Memory B cell (primary cell): ENCODE measurements around the gene LLGL2.

Source experiments
- ATAC-seq: fragments of 150-1000 bp; cut with Tn5 transposase; 2 replicates; pipeline ENCODE4 v1.10.0; 2021; ENCODE audit warnings: low read depth, mild to moderate bottlenecking, moderate library complexity
- DNase-seq, 2 donors: peaks; one replicate each; pipeline ENCODE4 v3.0.0; 2022; ENCODE audit warnings: low spot score in 2 of 2
- H3K27ac Mint-ChIP-seq: one replicate; pipeline ENCODE4 v1.8.0; 2022; ENCODE audit warnings: mild to moderate bottlenecking, moderate library complexity, mixed read lengths
- H3K27me3 Mint-ChIP-seq: one replicate; pipeline ENCODE4 v1.8.0; 2022; ENCODE audit warnings: mixed read lengths
- H3K36me3 Mint-ChIP-seq: one replicate; pipeline ENCODE4 v1.8.0; 2022; ENCODE audit warnings: mild to moderate bottlenecking, mixed read lengths
- H3K4me1 Mint-ChIP-seq: one replicate; pipeline ENCODE4 v1.8.0; 2022; ENCODE audit warnings: mixed read lengths
- H3K4me3 Mint-ChIP-seq: one replicate; pipeline ENCODE4 v1.8.0; 2022; ENCODE audit warnings: mild to moderate bottlenecking, moderate library complexity, mixed read lengths
- H3K9me3 Mint-ChIP-seq: one replicate; pipeline ENCODE4 v1.8.0; 2022; ENCODE audit warnings: mixed read lengths

Gene LLGL2

DNA sequence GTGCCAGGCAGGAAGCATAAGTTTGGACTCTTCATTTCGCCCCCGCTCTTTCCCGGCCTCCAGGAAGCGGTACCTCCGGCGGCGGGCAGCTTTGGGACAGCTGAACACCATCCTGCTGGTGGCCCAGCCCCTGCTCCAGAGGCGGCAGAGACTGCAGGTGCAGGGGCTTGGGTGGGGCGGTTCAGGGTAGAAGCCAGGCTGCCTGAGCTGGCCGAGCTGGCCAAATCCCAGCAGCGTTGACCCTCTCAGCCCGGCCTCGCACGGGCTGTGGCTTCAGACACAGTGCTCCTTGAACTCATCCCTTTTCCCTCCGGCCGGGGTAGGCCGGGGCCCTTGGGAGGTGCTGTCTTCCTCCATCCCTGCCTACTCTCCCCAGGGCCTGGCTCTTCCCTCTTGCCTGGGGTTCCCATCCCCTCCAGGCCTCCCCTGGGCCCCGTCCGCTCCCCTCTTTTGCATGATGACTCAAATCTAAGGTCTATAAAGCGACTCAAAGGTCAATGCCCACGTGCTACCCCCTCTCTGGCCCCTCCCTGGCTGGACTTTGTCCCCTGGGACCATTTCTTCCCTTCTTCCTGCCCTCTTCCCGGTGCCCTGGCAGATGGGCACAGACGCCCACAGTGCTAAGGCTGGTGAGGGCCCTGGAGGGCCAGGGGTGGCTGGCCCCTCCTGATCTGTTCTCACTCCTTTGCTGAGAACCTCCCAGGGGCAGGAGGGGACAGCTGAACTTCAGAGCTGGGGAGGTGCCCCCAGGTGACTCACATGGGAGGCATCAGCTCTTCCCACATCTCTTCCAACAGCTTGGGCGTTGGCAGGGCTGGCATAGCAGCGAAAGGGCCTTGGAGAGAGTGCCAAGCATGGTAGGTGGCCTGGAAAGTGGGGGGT, 84.8 kb downstream of the LLGL2 start:
- H3K27ac Mint-ChIP-seq, result no peak overlapping the region
- ATAC-seq, result no peak
- peaks cover 4% of the 10 kb centered on the region for H3K36me3 Mint-ChIP-seq
- no peaks in the 10 kb centered on the region for H3K4me1 Mint-ChIP-seq
- no peaks in the 10 kb centered on the region for H3K27me3 Mint-ChIP-seq
- H3K9me3 Mint-ChIP-seq, result no peaks in the 10 kb centered on the region
- no peak for DNase-seq
- H3K4me3 Mint-ChIP-seq, result no peak overlapping the region

DNA sequence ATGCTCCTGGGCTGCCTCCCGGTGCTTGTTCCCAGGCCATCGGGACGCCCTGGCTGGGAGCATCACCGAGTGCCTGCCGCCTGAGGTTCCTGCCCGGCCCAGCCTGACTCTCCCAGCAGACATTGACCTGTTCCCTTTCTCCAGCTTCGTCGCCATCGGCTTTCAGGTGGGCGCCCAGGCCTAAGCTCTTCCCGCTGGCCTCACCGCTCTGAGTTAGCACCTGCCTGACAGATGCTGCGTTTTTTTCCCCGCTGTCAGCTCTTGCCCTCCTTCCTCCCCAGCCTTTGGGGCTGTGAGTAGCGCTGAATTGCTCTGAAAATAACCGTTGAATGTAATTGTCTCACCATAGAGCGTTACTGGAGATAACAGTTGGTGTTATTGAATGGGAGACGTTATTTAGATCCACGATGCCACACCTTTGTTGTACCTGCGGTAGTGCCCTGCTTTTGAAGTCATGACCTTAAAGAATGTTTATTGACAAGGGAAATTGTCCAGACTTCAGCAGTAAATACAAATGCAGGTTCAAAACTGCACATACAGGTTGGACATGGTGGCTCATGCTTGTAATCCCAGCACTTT, 86.4 kb downstream of the LLGL2 start:
- Mint-ChIP-seq H3K4me1 (no peaks in the 10 kb centered on the region), H3K4me3 (no peak overlapping the region), H3K9me3 (no peaks in the 10 kb centered on the region), H3K27ac (no peak overlapping the region), H3K36me3 (peaks cover 2% of the 10 kb centered on the region), H3K27me3 (no peaks in the 10 kb centered on the region)
- DNase-seq, result no peak
- ATAC-seq, result no peak

GRCh38 chr17:75612906-75613626, 87.6 kb downstream of the LLGL2 start:
- H3K27me3 Mint-ChIP-seq, result no peaks in the 10 kb centered on the region
- H3K9me3 Mint-ChIP-seq, result no peaks in the 10 kb centered on the region
- ATAC-seq (no peak), DNase-seq (no peak)
- H3K4me1 Mint-ChIP-seq, result no peaks in the 10 kb centered on the region
- peaks cover 2% of the 10 kb centered on the region for H3K36me3 Mint-ChIP-seq
- no peak overlapping the region for H3K27ac Mint-ChIP-seq
- no peak overlapping the region for H3K4me3 Mint-ChIP-seq

DNA sequence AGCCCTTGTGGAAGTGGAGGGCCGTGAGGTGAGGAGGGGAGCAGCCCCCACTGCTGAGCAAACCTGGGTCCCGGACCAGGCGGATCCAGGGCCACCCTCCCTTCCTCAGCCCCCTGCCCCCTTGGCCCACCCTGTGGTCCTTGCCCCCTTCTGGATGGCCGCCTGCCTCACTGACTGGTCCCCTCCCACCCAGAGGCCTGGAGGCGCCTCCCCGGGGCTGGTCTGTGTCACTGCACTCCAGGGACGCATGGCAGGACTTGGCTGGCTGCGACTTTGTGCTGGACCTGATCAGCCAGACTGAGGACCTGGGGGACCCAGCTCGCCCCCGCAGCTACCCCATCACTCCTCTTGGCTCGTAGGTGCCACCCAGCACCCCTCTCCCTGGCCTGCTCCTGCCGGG, 88.5 kb downstream of the LLGL2 start:
- Mint-ChIP-seq H3K4me1 (no peaks in the 10 kb centered on the region), H3K4me3 (no peak overlapping the region)
- ATAC-seq, result no peak

DNA sequence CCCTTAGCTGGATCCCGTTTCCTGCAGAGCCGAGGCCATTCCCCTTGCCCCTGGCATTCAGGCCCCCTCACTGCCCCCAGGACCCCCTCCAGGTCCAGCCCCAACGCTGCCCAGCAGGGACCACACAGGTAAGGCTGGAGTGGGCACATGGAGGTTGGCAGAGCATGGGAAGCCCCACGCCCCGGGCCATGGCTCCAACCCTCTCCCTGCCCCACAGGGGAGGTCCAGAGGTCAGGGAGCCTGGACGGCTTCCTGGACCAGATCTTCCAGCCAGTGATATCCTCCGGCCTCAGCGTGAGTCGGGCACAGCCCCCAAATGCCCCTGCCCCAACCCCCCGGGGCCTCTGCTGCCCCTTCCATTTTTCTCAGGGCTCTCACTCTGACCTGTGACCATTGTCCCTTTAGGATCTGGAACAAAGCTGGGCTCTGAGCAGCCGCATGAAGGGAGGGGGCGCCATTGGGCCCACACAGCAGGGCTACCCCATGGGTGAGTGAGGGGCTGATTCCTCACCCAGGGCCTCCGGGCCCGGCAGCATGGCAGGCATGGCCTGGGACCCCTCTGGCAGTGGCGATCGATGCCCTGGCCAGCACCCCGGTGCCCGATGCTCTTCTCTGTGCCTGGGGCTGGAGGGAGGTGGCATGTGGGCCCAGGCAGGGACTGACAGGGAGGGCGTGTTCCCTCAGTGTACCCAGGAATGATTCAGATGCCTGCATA, 89.2 kb downstream of the LLGL2 start:
- ATAC-seq, result no peak

More for the DNA sequence above, 88.5 kb downstream of the LLGL2 start:
- H3K36me3 Mint-ChIP-seq, result peaks cover 2% of the 10 kb centered on the region
- H3K9me3 Mint-ChIP-seq, result no peaks in the 10 kb centered on the region
- DNase-seq, result no peak
- H3K27me3 Mint-ChIP-seq, result no peaks in the 10 kb centered on the region
- no peak overlapping the region for H3K27ac Mint-ChIP-seq

DNA sequence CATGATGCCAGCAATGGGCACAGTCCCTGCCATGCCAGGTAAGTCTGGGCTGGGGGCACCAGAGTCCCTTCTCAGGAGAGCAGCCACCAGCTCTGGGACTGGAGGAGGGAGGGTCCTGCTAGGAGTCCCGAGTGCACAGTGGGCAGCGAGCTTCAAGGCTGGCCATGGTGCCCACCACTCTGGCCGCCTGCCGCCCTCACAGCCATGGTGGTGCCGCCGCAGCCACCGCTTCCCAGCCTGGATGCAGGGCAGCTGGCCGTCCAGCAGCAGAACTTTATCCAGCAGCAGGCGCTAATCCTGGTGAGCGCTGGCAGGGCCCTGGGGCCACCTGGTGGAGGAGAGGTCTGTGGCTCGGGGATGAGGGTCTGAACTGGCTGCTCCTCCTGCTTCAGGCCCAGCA, 89.8 kb downstream of the LLGL2 start:
- ATAC-seq (no peak), DNase-seq (no peak)
- no peaks in the 10 kb centered on the region for H3K27me3 Mint-ChIP-seq
- H3K27ac Mint-ChIP-seq, result no peak overlapping the region
- H3K36me3 Mint-ChIP-seq, result peaks cover 2% of the 10 kb centered on the region
- no peaks in the 10 kb centered on the region for H3K9me3 Mint-ChIP-seq
- H3K4me1 Mint-ChIP-seq, result no peaks in the 10 kb centered on the region
- H3K4me3 Mint-ChIP-seq, result no peak overlapping the region

More for the DNA sequence above, 89.2 kb downstream of the LLGL2 start:
- Mint-ChIP-seq H3K27me3 (no peaks in the 10 kb centered on the region), H3K9me3 (no peaks in the 10 kb centered on the region), H3K36me3 (peaks cover 2% of the 10 kb centered on the region), H3K4me3 (no peak overlapping the region), H3K27ac (no peak overlapping the region), H3K4me1 (no peaks in the 10 kb centered on the region)
- DNase-seq, result no peak

DNA sequence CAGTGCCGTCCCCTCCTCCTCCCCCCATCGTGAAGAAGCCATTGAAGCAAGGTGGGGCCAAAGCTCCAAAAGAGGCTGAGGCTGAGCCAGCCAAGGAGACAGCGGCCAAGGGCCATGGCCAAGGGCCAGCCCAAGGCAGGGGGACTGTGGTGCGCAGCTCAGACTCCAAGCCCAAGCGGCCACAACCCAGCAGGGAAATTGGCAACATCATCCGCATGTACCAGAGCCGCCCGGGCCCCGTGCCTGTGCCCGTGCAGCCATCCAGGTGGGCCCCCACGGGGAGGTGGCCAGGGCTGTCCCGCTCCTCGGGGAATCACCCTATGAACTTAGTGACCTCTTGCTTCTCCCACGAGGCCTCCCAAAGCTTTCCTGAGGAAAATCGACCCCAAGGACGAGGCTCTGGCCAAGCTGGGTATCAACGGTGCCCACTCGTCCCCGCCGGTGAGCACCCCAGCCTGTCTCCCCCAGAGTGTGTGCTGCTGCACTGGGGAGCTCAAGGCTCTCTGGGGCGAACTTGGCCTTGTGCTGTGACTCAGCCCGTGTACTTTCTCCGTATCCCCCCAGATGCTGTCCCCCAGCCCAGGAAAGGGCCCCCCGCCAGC, 91.1 kb downstream of the LLGL2 start:
- Mint-ChIP-seq H3K27me3 (no peaks in the 10 kb centered on the region), H3K4me3 (no peak overlapping the region), H3K27ac (no peak overlapping the region), H3K9me3 (no peaks in the 10 kb centered on the region), H3K36me3 (peaks cover 2% of the 10 kb centered on the region), H3K4me1 (no peaks in the 10 kb centered on the region)
- DNase-seq (no peak), ATAC-seq (no peak)

DNA sequence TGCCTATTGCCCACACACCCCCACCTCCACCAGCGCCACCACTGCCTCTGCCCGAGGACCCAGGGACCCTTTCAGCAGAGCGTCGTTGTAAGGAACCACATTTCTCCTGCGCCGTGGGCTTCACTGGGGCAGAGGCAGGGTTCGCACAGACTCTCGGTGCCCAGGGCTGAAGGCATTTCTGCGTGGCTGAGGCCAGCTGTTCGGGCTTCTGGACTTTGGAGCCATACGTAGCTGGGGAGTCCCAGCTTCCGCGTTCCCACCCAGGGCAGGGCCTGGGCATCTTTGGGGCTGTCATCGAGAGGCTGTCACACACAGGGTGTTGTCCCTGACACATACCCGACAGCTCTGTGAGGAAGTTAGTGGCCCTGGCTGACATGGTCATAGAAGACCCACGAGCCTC, 91.7 kb downstream of the LLGL2 start:
- Mint-ChIP-seq H3K4me1 (no peaks in the 10 kb centered on the region), H3K9me3 (no peaks in the 10 kb centered on the region), H3K36me3 (no peaks in the 10 kb centered on the region), H3K27me3 (no peaks in the 10 kb centered on the region), H3K27ac (no peak overlapping the region), H3K4me3 (no peak overlapping the region)
- DNase-seq (no peak), ATAC-seq (no peak)

GRCh38 chr17:75617675-75618074, 92.2 kb downstream of the LLGL2 start:
- Mint-ChIP-seq H3K9me3 (no peaks in the 10 kb centered on the region), H3K4me3 (no peak overlapping the region), H3K4me1 (no peaks in the 10 kb centered on the region), H3K27ac (no peak overlapping the region), H3K27me3 (no peaks in the 10 kb centered on the region), H3K36me3 (no peaks in the 10 kb centered on the region)
- ATAC-seq (no peak), DNase-seq (no peak)

DNA sequence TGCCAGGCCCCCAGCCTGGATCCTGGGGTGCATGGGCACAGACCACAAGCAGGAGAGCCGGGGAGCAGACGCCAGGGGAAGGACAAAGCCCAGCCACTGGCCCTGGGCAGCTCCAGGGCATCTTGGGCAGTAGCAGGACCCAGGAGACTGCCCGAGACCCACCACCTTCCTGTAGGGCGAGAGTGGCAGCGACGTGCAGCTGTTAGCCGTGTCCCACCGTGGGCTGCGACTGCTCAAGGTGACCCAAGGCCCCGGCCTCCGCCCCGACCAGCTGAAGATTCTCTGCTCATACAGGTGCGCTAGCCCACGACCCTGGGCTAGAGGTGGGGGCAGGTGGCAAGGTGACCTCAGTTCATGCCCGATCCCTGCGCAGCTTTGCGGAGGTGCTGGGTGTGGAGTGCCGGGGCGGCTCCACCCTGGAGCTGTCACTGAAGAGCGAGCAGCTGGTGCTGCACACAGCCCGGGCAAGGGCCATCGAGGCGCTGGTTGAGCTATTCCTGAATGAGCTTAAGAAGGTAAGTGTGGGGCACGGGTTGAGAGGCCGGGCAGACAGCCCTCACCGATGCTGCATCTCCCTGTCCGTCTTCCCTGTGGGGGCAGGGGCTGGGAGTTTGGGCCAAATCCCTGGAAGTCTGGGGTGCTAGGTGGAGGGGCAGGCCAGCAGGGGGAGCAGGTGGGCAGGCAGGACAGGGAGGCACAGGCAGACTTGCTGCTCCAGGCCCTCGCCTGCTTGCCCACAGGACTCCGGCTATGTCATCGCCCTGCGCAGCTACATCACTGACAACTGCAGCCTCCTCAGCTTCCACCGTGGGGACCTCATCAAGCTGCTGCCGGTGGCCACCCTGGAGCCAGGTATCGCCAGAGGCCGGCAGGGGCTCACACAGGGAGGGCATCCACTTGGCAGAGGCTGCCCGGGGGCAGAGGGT, 94.3 kb downstream of the LLGL2 start:
- Mint-ChIP-seq H3K4me3 (no peak overlapping the region), H3K9me3 (no peaks in the 10 kb centered on the region), H3K27me3 (no peaks in the 10 kb centered on the region), H3K27ac (no peak overlapping the region), H3K36me3 (no peaks in the 10 kb centered on the region), H3K4me1 (no peaks in the 10 kb centered on the region)
- DNase-seq (no peak), ATAC-seq (no peak)

DNA sequence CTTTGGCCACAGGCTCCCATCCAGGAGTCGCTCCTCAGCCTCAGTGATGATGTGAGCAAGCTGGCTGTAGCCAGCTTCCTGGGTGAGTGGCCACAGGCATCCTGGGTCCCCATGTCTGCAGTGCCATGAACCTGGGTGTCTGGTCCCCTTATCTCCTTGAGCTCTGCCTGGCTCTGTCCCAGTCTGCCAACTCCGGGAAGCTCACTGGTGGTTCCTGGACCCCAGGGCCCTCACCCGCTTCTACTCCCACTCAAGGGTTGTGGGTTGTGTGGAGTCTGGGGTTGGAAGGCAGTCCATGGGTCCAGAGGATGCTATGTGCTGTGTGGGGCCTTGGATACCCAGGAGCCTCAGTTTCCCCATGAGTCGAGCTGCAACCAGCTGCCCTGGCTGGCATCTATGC, 96.0 kb downstream of the LLGL2 start:
- H3K4me1 Mint-ChIP-seq, result no peaks in the 10 kb centered on the region

GRCh38 chr17:75622076-75622475, 96.6 kb downstream of the LLGL2 start:
- no peak for ATAC-seq
- H3K27ac Mint-ChIP-seq, result no peak overlapping the region
- H3K4me3 Mint-ChIP-seq, result no peak overlapping the region
- H3K27me3 Mint-ChIP-seq, result no peaks in the 10 kb centered on the region
- H3K9me3 Mint-ChIP-seq, result no peaks in the 10 kb centered on the region
- DNase-seq, result no peak
- no peaks in the 10 kb centered on the region for H3K36me3 Mint-ChIP-seq
- no peaks in the 10 kb centered on the region for H3K4me1 Mint-ChIP-seq

More for the DNA sequence above, 96.0 kb downstream of the LLGL2 start:
- H3K27me3 Mint-ChIP-seq, result no peaks in the 10 kb centered on the region
- no peak overlapping the region for H3K4me3 Mint-ChIP-seq
- H3K9me3 Mint-ChIP-seq, result no peaks in the 10 kb centered on the region
- H3K36me3 Mint-ChIP-seq, result no peaks in the 10 kb centered on the region
- DNase-seq (no peak), ATAC-seq (no peak)
- no peak overlapping the region for H3K27ac Mint-ChIP-seq

- Mint-ChIP-seq H3K27ac (no peak overlapping the region), H3K27me3 (no peaks in the 10 kb centered on the region), H3K4me3 (no peak overlapping the region), H3K36me3 (no peaks in the 10 kb centered on the region), H3K4me1 (no peaks in the 10 kb centered on the region), H3K9me3 (no peaks in the 10 kb centered on the region)
- no peak for DNase-seq
- no peak for ATAC-seq
Measured at GRCh38 chr17:75622771-75623273, 97.3 kb downstream of the LLGL2 start.
